HG02884 (cell line): Measurements from ENCODE around the gene IPO4.
"Not testable (repeated sequence)": the region's sequence is repeated elsewhere in the genome, so short reads cannot be mapped to it uniquely, and the experiment has no call there.

ENCODE experiments used
- ATAC-seq: cut with Tn5 transposase; IDR thresholded peaks from one replicate; pipeline ENCODE4 v1.9.1; 2021; ENCODE audit warnings: mild to moderate bottlenecking, moderate library complexity; ENCODE audit not compliant: unreplicated experiment

The IPO4 gene

GRCh38 chr14:24219080-24219479 lies 30.5 kb upstream of the IPO4 start:
- ATAC-seq, result no peak

- not testable (repeated sequence) for ATAC-seq
These were observed 28.3 kb upstream of the IPO4 start for GRCh38 chr14:24216876-24217275.

DNA sequence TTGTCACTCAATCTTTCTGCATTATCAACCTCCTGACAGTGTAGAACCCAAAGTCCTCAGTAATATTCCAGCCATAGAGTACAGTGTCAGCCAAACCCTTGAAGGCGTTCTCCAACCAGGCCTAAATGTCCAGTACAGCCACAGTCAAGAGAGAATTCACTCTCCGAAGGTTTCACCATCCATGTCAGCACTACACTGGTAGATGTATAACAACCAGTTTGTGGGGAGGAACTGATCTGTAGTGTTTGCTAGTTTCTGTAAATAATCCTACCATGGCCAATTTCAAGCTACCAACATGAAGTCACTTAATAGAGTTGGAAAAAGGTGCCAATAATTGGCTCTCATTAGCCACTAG lies 27.7 kb upstream of the IPO4 start:
- ATAC-seq, result no peak

DNA sequence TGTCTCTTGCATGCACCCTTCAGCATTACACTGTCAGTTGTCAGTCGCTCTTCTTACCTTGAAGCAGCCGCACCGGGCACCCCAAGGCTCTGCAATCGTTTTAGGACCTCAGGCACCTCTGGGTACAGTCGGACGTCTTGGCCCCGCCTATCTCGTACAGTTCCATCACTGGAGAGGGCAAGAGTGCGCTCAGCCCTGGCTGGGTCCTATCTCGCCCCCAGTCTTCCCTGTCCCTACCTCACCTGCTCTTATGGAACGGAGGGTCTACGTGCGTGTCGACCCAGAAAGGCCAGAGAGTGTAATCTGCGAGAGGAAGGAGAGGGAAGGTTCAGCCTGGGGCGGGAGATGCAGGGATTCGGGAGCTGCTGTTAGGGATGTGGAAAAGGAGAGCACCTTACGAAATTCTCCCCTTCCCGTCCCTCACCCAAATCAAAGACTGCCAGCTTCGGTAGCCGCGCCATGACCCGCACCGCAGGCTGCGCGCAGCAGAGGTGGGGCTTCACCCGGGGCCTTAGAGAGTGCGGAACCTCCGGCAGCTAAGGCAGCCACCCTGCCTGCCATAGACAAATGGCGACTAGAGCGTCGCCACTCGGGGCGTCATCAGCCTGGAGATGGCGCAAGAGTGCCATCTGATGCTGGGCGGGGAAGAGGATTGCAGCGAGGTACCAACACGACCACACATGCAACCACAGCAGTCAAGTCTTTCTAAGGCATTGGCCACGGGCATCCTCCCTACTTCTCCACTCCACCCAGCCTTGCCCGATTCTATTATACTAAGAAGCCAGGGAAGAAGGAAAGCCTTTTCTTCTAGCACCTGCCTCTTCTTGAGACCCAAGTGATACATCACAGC lies 27.1 kb upstream of the IPO4 start, which contains the start of gene MDP1:
MDP1 (minus strand) TSS at position 572 of the 850 bp plus-strand sequence; CDS start at position 461, 111 bp downstream.
- peak; percentile 55 for ATAC-seq

GRCh38 chr14:24213866-24214662 lies 25.4 kb upstream of the IPO4 start:
- ATAC-seq, result no peak

DNA sequence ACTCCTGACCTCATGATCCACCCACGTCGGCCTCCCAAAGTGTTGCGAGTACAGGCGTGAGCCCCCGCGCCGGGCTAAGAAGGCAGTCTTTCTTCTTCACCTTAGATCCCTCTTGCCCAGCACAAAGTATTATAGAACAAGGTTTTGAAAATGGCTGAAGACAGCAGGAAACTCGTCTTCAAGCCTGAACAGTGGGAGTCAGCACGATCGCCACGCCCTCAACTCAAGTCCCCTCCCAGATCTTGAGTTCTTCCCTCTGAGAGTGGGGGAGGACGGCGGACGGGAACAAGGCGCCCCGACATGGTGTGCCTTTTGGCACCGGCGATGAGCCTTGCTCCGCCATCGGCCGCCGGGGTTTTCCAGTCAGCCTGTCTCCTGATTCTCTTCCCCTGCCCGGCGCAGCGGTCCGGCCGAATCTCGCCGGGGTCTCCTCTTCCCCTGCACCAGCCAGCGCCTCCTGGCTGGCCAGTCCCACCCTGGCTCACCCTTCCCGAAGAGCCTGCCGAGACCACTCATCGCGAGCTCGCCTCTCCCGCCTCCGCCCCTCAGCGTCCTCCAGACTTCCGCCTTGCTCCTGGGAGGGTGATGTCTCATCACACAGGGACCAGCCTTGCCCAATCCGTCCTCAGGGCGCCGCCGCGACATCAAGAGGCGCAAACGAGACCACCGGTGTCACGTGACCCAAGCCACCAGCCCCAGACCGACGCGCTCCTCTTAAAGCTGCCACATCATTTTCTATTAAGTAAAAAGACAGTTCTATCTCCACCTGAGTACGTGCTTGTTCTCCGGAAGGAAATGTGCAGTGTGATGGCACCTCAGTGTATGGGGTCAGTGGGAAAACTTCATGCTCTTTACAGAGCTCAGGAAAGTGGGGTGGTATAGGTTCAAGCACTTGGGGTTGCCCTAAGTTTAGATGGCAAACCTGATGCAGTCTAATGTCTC lies 24.6 kb upstream of the IPO4 start, which contains the start of gene CHMP4A:
CHMP4A (minus strand) TSS at position 565 of the 942 bp plus-strand sequence; CDS start at position 516, 49 bp downstream.
- ATAC-seq, result peak; percentile 71

DNA sequence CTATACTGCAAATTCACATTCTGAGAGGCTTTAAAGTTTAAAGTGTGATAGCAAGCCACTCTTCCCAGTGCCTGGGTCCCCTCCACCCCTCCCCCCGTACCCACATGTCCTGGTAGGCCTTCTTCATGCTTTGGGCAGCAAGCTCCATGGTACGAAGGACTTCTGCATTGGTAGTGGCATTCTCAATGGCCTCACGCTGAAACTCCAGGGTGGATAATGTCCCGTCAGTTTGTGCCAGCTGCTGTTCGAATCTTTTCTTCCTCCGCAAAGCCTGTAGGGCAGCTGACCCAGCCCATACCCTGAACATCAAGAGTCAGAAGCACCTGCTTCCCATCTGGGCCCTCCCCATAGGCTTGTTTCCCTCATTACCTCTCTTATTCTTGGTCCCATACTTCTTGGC lies 22.7 kb upstream of the IPO4 start:
- ATAC-seq, result no peak

- ATAC-seq, result no peak
These were observed 19.0 kb upstream of the IPO4 start for GRCh38 chr14:24207625-24208024.

DNA sequence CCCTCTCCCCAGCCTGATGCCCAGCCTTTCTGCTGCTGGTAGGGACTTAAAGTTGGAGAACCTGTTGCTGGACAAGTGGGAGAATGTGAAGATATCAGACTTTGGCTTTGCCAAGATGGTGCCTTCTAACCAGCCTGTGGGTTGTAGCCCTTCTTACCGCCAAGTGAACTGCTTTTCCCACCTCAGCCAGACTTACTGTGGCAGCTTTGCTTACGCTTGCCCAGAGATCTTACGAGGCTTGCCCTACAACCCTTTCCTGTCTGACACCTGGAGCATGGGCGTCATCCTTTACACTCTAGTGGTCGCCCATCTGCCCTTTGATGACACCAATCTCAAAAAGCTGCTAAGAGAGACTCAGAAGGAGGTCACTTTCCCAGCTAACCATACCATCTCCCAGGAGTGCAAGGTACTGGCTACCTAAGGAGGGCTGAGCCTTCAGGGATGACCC lies 18.5 kb upstream of the IPO4 start:
- no peak for ATAC-seq

GRCh38 chr14:24206260-24207103 lies 17.9 kb upstream of the IPO4 start:
- no peak for ATAC-seq

DNA sequence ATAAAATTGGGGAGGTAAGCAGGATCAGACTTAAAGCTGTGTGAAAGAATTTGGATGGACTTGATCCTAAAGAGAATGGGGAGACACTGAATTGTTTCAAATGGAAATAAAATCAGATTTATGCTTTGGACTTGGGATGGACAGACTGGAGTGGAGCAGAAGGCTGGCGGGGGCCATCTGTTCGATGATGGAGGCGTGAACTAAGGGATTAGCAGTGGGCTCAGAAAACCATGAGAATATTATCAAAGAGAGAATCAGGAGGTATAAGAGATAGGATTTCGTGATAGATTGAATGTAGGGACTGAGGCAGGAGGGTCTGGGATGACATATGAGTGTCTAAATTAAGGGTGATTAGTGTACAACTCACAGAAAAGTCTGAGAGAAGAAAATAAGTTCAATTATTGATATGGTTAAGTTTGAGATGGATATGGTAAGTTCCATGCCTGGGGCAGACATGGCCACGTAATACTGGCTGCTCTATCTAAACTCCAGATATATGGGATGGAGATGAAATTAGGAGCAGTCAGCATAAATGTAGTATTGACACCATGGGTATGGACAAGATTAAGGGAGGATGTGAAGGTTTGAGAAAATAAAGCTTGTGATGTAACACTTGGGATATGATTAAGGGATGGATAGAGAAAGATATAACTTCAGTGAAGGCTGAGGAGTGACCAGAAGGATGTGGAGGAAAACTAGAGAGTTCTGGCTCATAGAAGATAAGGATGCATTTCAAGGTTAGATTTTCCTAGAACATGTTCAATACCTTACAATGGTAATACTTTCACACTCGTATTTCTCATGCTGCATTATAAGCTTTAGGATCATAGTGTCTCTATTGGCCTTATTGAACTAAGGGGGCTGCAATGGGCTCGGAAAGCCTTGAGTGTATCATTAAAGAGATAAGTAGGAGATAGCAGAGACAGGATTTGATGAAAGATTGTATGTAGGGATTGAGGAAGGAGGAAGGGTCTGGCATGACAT lies 15.8 kb upstream of the IPO4 start:
- ATAC-seq, result no peak

DNA sequence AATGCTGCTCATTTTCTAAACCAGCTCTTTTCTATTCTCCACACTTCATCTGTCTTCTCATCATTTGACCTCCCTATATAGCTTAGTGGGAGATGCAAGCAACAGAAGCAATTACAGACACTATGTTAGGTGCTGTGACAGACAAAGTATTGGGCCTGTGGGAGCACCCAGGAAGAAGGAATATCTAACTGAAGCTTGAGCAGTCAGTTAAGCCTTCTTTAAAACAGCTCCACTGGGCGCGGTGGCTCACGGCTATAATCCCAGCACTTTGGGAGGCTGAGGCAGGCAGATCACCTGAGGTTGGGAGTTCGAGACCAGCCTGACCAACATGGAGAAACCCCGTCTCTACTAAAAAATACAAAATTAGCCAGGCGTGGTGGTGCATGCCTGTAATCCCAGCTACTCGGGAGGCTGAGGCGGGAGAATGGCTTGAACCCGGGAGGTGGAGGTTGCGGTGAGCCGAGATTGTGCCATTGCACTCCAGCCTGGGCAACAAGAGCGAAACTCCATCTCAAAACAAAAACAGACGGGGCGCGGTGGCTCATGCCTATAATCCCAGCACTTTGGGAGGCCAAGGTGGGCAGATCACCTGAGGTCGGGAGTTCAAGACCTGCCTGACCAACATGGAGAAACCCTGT lies 14.8 kb upstream of the IPO4 start:
- not testable (repeated sequence) for ATAC-seq

DNA sequence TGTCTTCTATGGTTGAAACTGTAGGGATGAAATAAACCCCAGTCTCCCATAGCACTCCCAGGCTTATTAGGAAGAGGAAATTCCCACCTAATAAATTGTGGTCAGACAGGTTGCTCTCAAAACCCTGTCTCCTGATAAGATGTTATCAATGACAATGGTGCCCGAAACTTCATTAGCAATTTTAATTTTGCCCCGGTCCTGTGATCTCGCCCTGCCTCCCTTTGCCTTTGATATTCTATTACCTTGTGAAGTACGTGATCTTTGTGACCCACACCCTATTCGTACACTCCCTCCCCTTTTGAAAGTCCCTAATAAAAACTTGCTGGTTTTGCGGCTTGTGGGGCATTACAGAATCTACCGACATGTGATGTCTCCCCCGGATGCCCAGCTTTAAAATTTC lies 13.9 kb upstream of the IPO4 start:
- ATAC-seq, result not testable (repeated sequence)

- ATAC-seq, result no peak
These were observed 10.4 kb upstream of the IPO4 start for GRCh38 chr14:24198814-24199524.

DNA sequence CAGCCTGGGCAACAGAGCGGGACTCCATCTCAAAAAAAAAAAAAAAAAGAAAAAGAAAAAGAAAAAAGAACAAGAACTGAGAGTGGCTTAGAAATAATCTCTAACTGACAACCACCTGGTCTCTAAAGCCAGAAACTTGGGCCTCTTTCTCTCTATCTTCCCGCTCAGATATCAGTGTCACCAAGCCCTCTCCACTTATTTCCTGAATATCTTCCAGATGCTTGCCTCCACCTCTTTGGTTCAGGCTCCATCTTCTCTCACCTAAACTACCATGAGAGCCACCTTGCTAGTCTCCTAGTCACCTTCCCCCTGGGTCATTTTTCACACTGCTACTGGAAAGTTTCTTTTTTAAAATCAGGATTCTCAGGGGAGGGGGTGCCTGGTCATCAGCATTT lies 8.4 kb upstream of the IPO4 start:
- ATAC-seq, result no peak

DNA sequence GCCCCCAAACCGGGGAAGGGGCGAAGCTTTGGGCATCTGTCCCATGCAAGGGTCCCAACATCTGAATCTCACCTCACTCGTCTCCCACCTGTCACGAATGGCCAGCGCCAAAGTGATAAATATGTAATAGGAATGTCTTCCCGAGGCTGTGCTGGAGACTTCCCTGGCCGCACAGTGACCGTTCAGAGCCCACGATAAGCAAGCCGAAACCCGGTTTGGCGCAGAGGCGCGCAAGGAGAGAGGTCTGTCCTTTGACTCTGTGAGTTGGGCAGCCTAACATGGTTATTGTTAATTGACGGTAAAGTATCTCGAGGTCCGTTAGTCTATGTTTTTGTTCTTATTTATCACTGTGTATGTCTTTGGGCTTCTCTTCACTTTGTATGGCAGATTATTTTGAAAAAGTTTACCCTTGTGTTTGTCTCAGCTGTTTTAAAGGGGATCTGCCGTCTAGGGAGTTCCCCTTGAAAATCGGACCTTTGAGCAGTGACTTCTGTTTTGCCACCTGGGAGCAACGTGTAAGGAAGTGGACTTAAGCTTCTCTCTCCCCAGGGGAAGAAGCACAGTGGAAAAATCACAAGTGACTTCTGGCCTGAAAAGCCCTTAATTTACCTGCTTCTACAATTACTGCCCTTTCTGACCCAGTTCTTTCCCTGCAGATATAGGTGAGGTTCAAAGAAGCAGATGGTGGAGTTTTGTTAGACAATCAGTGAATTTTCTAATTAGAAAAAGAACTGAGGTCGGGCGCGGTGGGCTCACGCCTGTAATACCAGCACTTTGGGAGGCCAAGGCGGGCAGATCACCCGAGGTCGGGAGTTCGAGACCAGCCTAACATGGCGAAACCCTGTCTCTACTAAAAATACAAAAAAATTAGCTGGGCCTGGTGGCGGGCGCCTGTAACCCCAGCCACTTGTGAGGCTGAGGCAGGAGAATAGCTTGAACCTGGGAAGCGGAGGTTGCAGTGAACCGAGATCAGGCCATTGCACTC lies 7.7 kb upstream of the IPO4 start:
- peak; percentile 21 for ATAC-seq
